ENCODE data around the gene FLT1. TPM values are rescaled to one million over a fixed set of nuclear protein-coding genes. Genes with fewer than 3 reads are reported as not detected.

The FLT1 gene
- total and polyA plus RNA-seq, 2 of the 13 experiments (the other 11 are each of a cell fraction or from before 2014, with no cell fraction given) = 0.02 TPM; not detected in 1

DNA sequence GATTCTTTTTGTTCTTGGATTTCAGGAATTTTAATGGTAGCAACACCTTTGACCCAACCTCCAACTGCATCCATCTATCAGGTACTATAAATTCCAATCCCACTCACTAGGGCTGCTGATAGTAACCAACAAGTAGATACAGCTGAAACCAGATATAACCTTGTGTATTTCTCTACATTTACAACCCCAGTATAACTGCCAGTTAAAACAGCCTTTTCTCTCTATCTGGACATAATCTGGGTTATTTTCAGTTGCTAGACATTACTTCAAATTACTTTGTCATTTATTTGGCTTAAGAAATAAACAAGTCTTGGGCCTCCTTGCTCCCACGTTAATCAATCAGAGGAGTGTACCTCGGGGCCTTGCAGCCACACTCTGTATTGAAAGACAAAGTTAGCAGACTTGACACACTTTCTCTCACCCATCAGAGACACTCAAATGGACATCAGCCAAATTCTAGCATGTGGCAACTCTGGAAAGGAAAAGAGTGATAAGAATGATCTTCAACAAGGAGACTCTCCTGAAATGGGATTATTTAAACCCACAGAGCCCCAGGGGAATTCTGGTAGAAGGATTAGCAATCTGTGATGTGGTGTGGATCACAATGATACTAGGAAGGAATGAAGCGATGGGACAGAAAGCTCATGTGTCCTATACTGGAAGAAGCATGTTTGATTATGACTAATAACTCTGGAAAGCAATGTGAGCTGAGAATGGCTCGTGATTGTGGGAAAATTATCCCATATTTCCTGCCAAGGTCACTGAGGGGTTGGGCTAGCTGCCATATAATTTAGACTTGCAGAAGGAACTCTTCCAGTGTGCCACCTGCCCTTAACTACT lies 157.5 kb downstream of the FLT1 start:
- ATAC-seq = no peak
- TF ChIP-seq, protein P1, sequence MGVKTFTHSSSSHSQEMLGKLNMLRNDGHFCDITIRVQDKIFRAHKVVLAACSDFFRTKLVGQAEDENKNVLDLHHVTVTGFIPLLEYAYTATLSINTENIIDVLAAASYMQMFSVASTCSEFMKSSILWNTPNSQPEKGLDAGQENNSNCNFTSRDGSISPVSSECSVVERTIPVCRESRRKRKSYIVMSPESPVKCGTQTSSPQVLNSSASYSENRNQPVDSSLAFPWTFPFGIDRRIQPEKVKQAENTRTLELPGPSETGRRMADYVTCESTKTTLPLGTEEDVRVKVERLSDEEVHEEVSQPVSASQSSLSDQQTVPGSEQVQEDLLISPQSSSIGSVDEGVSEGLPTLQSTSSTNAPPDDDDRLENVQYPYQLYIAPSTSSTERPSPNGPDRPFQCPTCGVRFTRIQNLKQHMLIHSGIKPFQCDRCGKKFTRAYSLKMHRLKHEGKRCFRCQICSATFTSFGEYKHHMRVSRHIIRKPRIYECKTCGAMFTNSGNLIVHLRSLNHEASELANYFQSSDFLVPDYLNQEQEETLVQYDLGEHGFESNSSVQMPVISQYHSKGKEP (CRISPR knock-in tag; IDR thresholded peaks at IDR 0.05) = no peak
- TF ChIP-seq SYNCRIP (IDR thresholded peaks at IDR 0.05; ENCODE audit: insufficient read depth, low read depth, low read length) (no peak), TBX3 (IDR thresholded peaks at IDR 0.05; ENCODE audit: borderline replicate concordance) (no peak), CREM (IDR thresholded peaks at IDR 0.05) (no peak), CREM (CRISPR knock-in tag; IDR thresholded peaks at IDR 0.05) (no peak), FOXO1 (CRISPR knock-in tag; IDR thresholded peaks at IDR 0.05) (no peak), YEATS2 (CRISPR knock-in tag; IDR thresholded peaks at IDR 0.05; ENCODE audit: borderline replicate concordance) (no peak), ZFYVE20 (CRISPR knock-in tag; IDR thresholded peaks at IDR 0.05; ENCODE audit: borderline replicate concordance, low read depth) (no peak)
- no peak for DNase-seq (ENCODE audit: low spot score)
- ChIA-PET CTCF (ENCODE audit: low intra/inter-chr PET ratio, low total read pairs) (no interaction called here), POLR2A (no interaction called here)
- Histone ChIP-seq H3K27me3 (ENCODE audit: control insufficient read depth in 1 of 2, insufficient read depth in 2 of 2, low read length in 2 of 2) (peaks cover 0 to 1% of the 10 kb centered on the region in 2 experiments; a peak in 1 of 5 replicates), H4K20me1 (ENCODE audit: insufficient read depth, low read length) (no peaks in the 10 kb centered on the region), H3K27ac (ENCODE audit: extremely low read length, insufficient read depth, low read length) (no peak overlapping the region), H3K4me3 (replicated peaks in 1 of 3; ENCODE audit: insufficient read depth in 1 of 3, low read depth in 2 of 3, low read length in 3 of 3) (no peak overlapping the region), H3K4me1 (ENCODE audit: insufficient read depth, low read length) (no peaks in the 10 kb centered on the region), H3K4me2 (ENCODE audit: low read depth, low read length) (no peak overlapping the region), H3K9ac (ENCODE audit: insufficient read depth, low read depth, low read length) (no peak overlapping the region), H3K9me3 (ENCODE audit: low read length) (no peaks in the 10 kb centered on the region), H2AFZ (ENCODE audit: low read length) (no peak overlapping the region), H3K79me2 (ENCODE audit: insufficient read depth, low read length) (no peaks in the 10 kb centered on the region), H3K36me3 (replicated peaks in 1 of 2; ENCODE audit: control insufficient read depth in 1 of 2, insufficient read depth in 2 of 2, low read length in 2 of 2) (no peaks in the 10 kb centered on the region)
- in situ Hi-C loops (cut with HindIII; ENCODE audit: extremely low pct_ligation_motif_present, low pct_unique_long_range_greater_than_20kb) = no loop called here
- BruUV-seq (replicated peaks) = no TSS peak
- 5% methylated on average over 4 of the region's 4 CpGs for WGBS (ENCODE audit: low lambda C conversion rate)
- intact Hi-C loops (cut with micrococcal nuclease; ENCODE audit: unreplicated experiment) = no loop called here
- FAIRE-seq = no peak
